NCI-H1092 treated with DMSO at 0.1 percent for 48 hours (cell line): ENCODE results near the gene OST4.
A peak's percentile ranks its signal among the peaks of the same experiment; 100 is the strongest.
"Not testable (repeated sequence)": the region's sequence is repeated elsewhere in the genome, so short reads cannot be mapped to it uniquely, and the experiment has no call there.

Source experiments
- DNase-seq: peaks from one replicate; lab custom pipeline; 2025; lab: John Stamatoyannopoulos, UW

OST4 gene

GRCh38 chr2:27071277-27071989 lies at the start of gene OST4:
Gene OST4 (minus strand): TSS chr2:27071654.
- peak; percentile 70 for DNase-seq

GRCh38 chr2:27119330-27119670 lies 47.8 kb upstream of the OST4 start:
- not testable (repeated sequence) for DNase-seq

- DNase-seq = peak; percentile 16
Measured at GRCh38 chr2:27118525-27119329, 47.3 kb upstream of the OST4 start, which contains the start of gene CGREF1. Gene CGREF1 (minus strand): TSS chr2:27119128. CDS start chr2:27104366, 14,762 bp downstream.

GRCh38 chr2:27117995-27118524 lies 46.6 kb upstream of the OST4 start:
- DNase-seq = no peak

DNA sequence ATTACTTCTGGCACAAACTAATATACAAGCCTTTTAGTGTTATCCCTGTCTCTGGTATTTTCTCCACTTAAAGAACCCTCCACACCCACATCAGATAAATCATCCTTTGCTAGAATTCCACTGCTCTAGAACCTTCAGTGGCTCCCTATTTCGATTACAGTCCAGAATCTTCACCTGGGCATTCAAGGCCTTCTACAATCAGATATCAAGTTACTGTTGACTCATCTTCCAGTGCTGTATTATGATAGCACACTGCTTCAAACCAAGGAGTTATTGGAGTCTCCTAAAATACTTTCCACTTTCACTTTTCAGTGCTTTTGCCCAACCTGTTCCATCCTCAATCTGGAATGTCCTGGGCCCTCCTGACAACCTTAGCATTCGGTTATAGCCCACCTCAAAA lies 44.1 kb upstream of the OST4 start:
- no peak for DNase-seq

DNA sequence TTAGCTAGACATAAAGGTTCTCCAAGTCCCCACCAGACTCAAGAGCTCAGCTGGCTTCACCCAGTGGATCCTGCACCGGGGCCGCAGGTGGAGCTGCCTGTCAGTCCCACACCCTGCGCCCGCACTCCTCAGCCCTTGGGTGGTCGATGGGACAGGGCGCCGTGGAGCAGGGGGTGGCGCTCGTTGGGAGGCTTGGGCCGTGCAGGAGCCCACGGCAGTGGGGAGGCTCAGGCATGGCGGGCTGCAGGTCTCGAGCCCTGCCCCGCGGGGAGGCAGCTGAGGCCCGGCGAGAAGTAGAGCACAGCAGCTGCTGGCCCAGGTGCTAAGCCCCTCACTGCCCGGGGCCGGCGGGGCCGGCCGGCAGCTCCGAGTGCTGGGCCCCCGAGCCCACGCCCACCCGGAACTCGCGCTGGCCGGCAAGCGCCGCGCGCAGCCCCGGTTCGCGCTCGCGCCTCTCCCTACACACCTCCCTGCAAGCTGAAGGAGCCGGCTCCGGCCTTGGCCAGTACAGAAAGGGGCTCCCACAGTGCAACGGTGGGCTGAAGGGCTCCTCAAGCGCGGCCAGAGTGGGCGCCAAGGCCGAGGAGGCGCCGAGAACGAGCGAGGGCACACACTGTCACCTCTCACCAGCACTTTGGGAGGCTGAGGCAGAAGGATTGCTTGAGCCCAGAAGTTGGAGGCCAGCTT lies 40.1 kb upstream of the OST4 start:
- DNase-seq = not testable (repeated sequence)

DNA sequence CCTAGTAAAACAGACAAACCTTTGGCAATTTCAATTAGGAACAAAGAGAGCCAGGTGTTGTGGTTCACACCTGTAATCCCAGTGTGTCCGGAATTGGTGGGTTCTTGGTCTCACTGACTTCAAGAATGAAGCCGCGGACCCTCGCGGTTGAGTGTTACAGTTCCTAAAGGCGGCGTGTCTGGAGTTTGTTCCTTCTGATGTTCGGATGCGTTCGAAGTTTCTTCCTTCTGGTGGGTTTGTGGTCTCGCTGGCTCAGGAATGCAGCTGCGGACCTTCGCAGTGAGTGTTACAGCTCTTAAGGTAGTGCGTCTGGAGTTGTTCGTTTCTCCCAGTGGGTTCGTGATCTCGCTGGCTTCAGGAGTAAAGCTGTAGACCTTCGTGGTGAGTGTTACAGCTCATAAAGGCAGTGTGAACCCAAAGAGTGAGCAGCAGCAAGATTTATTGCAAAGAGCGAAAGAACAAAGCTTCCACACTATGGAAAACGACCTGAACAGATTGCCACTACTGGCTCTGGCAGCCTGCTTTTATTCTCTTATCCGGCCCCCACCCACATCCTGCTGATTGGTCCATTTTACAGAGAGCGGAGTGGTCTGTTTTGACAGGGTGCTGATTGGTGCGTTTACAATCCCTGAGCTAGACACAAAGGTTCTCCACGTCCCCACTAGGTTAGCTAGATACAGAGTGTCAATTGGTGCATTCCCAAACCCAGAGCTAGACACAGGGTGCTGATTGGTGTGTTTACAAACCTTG lies 39.3 kb upstream of the OST4 start:
- DNase-seq = not testable (repeated sequence)

DNA sequence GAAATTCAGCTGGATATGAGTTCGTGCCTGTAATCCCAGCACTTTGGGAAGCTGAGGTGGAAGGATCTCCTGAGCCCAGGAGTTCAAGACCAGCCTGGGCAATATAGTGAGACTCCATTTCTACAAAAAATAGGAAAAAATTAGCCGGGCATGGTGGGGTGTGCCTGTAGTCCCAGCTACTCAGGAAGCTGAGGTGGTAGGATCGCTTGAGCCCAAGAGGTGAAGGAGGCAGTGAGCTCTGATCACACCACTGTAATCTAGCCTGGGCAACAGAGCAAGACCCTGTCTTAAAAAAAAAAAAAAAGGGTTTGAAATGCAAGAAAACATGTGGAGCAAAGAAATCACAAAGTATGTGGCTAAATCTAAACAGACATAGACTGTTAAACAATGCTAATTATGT lies 37.6 kb upstream of the OST4 start:
- no peak for DNase-seq

DNA sequence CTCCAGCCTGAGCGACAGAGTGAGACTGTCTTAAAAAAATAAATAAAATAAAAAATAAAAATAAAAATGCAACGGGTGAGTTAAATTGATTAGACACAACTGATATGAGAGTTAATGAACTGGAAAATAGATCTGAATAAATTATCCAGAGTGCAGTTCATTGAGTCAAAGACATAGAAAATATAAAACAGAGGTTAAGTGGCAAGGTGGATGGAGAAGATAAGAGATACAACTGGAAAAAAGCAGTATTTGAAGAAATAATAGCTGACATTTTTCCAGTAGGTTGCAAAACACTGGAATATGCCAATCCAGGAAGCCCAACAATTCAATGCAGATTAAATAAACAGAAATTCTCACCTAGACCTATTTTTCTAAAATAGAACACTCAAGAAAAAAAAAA lies 36.8 kb upstream of the OST4 start:
- DNase-seq = no peak

GRCh38 chr2:27105981-27106380 lies 34.5 kb upstream of the OST4 start:
- DNase-seq = no peak

DNA sequence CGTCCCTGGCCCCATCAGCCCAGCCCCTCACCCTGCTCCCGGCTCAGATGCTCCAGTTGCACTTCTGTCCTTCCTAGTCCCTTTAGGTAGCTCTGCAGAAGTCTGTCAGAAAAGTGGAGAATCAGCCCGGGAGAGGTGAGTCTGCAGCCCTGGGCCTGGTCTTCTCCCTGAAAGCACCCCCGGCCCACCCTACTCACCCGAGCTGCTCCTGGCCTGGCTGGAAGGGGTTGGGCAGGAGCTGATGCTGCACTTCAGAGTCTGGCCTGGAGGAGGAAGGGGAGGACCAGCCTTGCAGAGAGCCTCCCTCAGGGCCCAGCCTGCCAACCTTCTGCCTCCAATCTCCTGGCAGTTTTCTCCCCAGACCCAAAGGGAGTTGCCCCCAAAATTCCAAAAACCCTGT lies 30.9 kb upstream of the OST4 start:
- DNase-seq = no peak

DNA sequence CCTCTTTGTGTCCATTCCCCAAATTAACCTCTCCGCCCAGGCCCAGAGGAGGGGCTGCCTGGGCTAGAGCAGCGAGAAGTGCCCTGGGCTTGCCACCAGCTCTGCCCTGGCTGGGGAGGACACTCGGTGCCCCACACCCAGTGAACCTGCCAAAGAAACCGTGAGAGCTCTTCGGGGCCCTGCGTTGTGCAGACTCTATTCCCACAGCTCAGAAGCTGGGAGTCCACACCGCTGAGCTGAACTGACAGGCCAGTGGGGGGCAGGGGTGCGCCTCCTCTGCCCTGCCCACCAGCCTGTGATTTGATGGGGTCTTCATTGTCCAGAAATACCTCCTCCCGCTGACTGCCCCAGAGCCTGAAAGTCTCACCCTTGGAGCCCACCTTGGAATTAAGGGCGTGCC lies 28.6 kb upstream of the OST4 start:
- DNase-seq = no peak

DNA sequence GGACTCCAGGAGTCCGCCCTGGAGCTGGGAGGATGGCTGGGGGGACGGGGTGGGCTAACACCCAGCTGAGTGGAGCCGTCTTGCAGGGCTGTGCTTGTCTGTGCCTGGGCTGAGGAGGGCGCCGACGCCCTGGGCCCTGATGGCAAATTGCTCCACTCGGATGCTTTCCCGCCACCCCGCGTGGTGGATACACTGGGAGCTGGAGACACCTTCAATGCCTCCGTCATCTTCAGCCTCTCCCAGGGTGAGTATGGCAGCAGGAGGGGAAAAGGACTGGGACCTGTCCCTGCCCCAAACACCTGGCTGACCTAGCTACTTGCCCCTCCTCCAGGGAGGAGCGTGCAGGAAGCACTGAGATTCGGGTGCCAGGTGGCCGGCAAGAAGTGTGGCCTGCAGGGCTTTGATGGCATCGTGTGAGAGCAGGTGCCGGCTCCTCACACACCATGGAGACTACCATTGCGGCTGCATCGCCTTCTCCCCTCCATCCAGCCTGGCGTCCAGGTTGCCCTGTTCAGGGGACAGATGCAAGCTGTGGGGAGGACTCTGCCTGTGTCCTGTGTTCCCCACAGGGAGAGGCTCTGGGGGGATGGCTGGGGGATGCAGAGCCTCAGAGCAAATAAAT lies 28.0 kb upstream of the OST4 start:
- no peak for DNase-seq

DNA sequence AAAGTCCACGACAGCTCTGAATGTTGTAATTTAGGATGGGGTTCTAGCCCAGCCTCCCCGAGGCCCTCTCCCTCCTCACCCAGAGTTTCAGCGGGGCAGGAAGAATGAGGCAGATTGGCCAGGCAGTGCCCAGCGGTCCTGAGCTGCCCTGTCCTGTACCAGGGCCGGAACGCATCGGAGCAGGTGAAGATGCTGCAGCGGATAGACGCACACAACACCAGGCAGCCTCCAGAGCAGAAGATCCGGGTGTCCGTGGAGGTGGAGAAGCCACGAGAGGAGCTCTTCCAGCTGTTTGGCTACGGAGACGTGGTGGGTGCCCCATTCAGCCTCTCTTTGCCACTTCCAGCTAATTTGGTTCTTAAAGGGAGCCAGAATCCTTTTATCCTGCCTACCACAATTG lies 25.9 kb upstream of the OST4 start:
- DNase-seq = no peak

DNA sequence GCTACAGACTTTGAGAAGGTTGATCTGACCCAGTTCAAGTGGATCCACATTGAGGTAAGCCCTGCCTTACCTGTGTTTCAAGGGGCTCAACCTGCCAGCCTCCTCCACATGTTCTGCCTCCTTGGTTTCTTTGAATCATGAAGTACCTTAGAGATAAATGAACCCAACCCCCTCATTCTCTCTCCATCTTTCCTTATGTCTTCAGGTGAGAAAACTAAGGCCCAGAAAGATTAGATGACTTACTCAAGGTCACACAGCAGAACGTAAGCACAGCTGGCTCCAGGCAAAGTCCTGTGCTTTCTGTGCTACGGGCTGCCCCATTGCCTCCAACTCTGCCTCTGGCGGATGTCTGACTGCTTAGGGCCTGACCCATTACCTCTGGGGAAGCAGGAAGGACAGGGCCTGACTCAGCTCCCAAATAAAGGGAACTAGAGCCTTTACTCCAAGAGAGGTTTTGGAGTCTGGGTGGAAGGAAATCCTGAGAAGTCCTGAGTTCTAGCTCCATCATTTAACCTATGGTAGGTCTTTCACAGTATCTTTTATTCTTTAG lies 25.4 kb upstream of the OST4 start:
- DNase-seq = no peak

DNA sequence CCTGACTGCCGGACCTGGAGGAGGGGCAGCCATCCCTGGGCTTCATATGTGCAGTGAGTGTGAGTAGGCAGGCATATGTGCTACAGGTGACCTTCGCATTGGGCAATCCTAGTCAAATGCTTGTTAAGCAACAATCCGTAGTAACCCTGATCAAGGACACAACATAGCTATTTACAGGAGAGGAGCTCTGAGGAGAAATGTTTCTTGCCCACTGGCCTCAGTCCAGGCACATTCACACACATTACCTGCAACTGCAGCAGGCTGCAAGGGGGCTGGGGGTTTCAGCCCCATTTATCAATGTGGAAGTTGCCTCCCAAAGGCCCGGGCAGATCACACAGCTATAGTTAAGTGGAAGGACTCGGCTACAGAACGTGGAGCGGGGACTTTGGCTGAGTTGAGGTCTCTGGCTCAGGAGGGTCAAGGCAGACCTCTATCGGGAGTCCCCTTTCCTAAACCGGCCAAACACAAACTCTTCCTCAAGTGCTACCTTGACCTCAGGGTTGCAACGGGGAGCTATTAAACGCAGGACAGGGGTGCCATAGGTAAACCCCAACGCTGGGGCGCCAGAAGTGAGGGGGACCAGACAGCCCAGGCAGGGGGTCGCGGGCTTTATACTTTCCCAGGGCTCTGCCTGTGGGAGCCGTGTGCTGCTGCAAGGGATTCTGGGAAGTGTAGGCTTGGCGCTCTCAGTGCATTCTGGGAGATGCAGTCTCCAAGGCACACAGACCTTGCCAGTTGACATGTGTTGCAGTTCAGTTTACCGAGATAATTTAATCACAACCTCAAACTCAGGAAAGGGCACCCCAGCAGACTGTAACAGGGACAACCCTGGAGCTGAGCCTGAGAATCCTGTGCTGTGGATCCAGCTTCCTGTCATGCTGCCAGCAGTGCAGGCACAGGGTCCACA lies 24.5 kb upstream of the OST4 start:
- DNase-seq = peak; percentile 16

- no peak for DNase-seq
Measured at GRCh38 chr2:27095427-27095744, 23.9 kb upstream of the OST4 start.

GRCh38 chr2:27094353-27094984 lies 23.0 kb upstream of the OST4 start:
- no peak for DNase-seq

- DNase-seq = no peak
Measured at GRCh38 chr2:27093430-27094352, 22.2 kb upstream of the OST4 start.
